ENCODE measurements around the gene TCEAL7. TPM values are rescaled to one million over a fixed set of nuclear protein-coding genes. Genes with fewer than 3 reads are reported as not detected.
"Not testable (repeated sequence)": the region's sequence is repeated elsewhere in the genome, so short reads cannot be mapped to it uniquely, and the experiment has no call there.

The TCEAL7 gene
- total RNA-seq, 2 experiments from 2014 or later, result not detected

DNA sequence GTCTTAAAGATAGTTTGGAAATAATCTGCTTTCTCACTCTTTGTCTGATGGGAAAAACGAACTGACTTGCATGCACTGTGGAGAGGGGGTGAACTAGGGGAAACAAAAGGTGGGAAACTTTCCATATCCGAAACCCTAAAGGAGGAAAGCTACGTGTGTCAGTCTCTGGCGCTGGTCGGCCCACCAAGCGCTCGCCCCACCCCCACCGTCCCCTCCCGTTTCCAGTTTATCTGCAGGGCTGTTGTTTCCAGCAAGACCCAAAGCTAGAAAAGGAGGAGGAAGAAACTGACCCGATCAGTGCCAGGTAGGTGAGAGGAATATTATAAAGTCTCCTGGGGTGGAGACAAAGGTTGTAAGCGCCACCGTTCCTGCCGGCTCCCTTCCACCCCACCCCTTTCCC lies 26.8 kb downstream of the TCEAL7 start:
- no peak for ATAC-seq (ENCODE audit: low read depth)
- peaks cover 5% of the 10 kb centered on the region for H3K27me3 Mint-ChIP-seq
- DNase-seq, result no peak

GRCh38 chrX:103357871-103358270 lies 27.8 kb downstream of the TCEAL7 start:
- Mint-ChIP-seq H3K4me3 (no peak overlapping the region), H3K27ac (no peak overlapping the region), H3K27me3 (peaks cover 5% of the 10 kb centered on the region), H3K9me3 (no peaks in the 10 kb centered on the region), H3K36me3 (no peaks in the 10 kb centered on the region), H3K4me1 (peaks cover 6% of the 10 kb centered on the region)
- POLR2A ChIA-PET, result no interaction called here
- DNase-seq (no peak), ATAC-seq (ENCODE audit: low read depth) (no peak)

More for the DNA sequence above, 26.8 kb downstream of the TCEAL7 start:
- POLR2A ChIA-PET, result no interaction called here
- Mint-ChIP-seq H3K27ac (peak overlapping the region; percentile 73), H3K9me3 (no peaks in the 10 kb centered on the region), H3K36me3 (no peaks in the 10 kb centered on the region), H3K4me1 (peaks cover 6% of the 10 kb centered on the region), H3K4me3 (peak overlapping the region; percentile 84)

GRCh38 chrX:103359605-103360004 lies 29.6 kb downstream of the TCEAL7 start:
- H3K36me3 Mint-ChIP-seq; ATAC-seq (ENCODE audit: low read depth); POLR2A ChIA-PET; H3K27me3 Mint-ChIP-seq; H3K4me1 Mint-ChIP-seq; DNase-seq; H3K27ac Mint-ChIP-seq; H3K9me3 Mint-ChIP-seq; H3K4me3 Mint-ChIP-seq: not testable (repeated sequence)

DNA sequence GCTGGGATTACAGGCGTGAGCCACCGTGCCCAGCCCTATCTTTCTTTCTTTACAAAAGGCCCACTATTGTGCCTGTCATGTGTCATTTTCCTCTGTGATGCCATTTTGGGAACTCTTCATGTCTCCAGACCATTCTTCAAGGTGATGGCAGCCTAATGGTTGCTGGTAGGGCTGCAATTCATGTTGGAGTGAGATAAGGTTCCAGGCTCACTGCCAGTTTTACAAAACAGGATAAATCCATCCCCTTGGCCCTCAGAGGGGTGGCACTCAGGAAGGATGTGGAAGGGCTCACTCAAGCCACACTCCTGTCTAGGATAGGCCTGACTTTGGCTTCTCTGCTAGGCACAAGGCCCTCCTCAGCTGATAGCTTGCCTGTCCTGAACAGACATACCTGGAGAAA lies 30.1 kb downstream of the TCEAL7 start:
- H3K9me3 Mint-ChIP-seq, result no peaks in the 10 kb centered on the region
- peaks cover 6% of the 10 kb centered on the region for H3K4me1 Mint-ChIP-seq
- ATAC-seq (ENCODE audit: low read depth), result no peak
- POLR2A ChIA-PET, result no interaction called here
- H3K36me3 Mint-ChIP-seq, result no peaks in the 10 kb centered on the region
- no peak overlapping the region for H3K27ac Mint-ChIP-seq
- H3K27me3 Mint-ChIP-seq, result peaks cover 5% of the 10 kb centered on the region
- no peak overlapping the region for H3K4me3 Mint-ChIP-seq
- no peak for DNase-seq

DNA sequence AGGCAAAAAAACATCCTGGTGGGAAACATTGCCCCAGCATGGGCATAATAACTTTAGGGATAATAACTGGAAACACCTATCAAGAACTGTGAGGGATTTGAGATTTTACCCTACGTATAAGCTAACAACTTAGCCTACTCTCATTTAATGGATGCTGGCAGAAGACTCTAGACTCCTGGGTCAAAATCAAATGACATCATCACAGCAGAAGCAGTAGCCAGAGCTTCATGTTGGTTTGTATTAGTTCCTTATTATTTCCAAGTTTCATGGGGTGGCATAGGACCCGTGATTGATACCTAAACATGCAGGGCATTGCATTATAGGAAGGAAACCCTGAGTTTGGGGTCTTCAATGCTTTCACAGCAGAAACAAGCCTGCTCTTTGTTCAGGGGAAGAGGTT lies 30.9 kb downstream of the TCEAL7 start:
- no peak overlapping the region for H3K4me3 Mint-ChIP-seq
- H3K36me3 Mint-ChIP-seq, result no peaks in the 10 kb centered on the region
- ATAC-seq (ENCODE audit: low read depth), result no peak
- H3K4me1 Mint-ChIP-seq, result peaks cover 5% of the 10 kb centered on the region
- H3K27me3 Mint-ChIP-seq, result peaks cover 2% of the 10 kb centered on the region
- DNase-seq, result no peak
- no peaks in the 10 kb centered on the region for H3K9me3 Mint-ChIP-seq
- H3K27ac Mint-ChIP-seq, result no peak overlapping the region
- POLR2A ChIA-PET, result no interaction called here

GRCh38 chrX:103361798-103362197 lies 31.8 kb downstream of the TCEAL7 start:
- DNase-seq (no peak), ATAC-seq (ENCODE audit: low read depth) (no peak)
- Mint-ChIP-seq H3K9me3 (no peaks in the 10 kb centered on the region), H3K36me3 (no peaks in the 10 kb centered on the region), H3K4me1 (no peaks in the 10 kb centered on the region), H3K4me3 (no peak overlapping the region), H3K27me3 (peaks cover 2% of the 10 kb centered on the region), H3K27ac (no peak overlapping the region)
- POLR2A ChIA-PET, result interaction anchor here (0.5 kb wide), 1 partner anchor 1954 kb away, joined by 3 read pairs; the partner anchor contains the start of gene GLA

GRCh38 chrX:103362474-103362873 lies 32.4 kb downstream of the TCEAL7 start:
- no peak for ATAC-seq (ENCODE audit: low read depth)
- Mint-ChIP-seq H3K4me1 (no peaks in the 10 kb centered on the region), H3K36me3 (no peaks in the 10 kb centered on the region), H3K27ac (no peak overlapping the region), H3K27me3 (peaks cover 4% of the 10 kb centered on the region), H3K9me3 (no peaks in the 10 kb centered on the region), H3K4me3 (no peak overlapping the region)
- no peak for DNase-seq
- POLR2A ChIA-PET, result interaction anchor here (0.5 kb wide), 1 partner anchor 1955 kb away, joined by 3 read pairs; the partner anchor contains the start of gene GLA

- no peak overlapping the region for H3K27ac Mint-ChIP-seq
- no peak for DNase-seq
- no peak overlapping the region for H3K4me3 Mint-ChIP-seq
- no peaks in the 10 kb centered on the region for H3K9me3 Mint-ChIP-seq
- peaks cover 4% of the 10 kb centered on the region for H3K27me3 Mint-ChIP-seq
- ATAC-seq (ENCODE audit: low read depth), result no peak
- no peaks in the 10 kb centered on the region for H3K4me1 Mint-ChIP-seq
- POLR2A ChIA-PET, result no interaction called here
- no peaks in the 10 kb centered on the region for H3K36me3 Mint-ChIP-seq
Measured at GRCh38 chrX:103363046-103363445, 33.0 kb downstream of the TCEAL7 start.

GRCh38 chrX:103367502-103367901 lies 37.5 kb downstream of the TCEAL7 start:
- Mint-ChIP-seq H3K4me1 (no peaks in the 10 kb centered on the region), H3K27me3 (peaks cover 7% of the 10 kb centered on the region), H3K36me3 (no peaks in the 10 kb centered on the region), H3K9me3 (no peaks in the 10 kb centered on the region), H3K27ac (no peak overlapping the region), H3K4me3 (no peak overlapping the region)
- POLR2A ChIA-PET, result no interaction called here
- DNase-seq (no peak), ATAC-seq (ENCODE audit: low read depth) (no peak)

GRCh38 chrX:103369479-103369878 lies 39.4 kb downstream of the TCEAL7 start:
- DNase-seq, result no peak
- H3K27me3 Mint-ChIP-seq, result peaks cover 7% of the 10 kb centered on the region
- H3K27ac Mint-ChIP-seq, result no peak overlapping the region
- no peak for ATAC-seq (ENCODE audit: low read depth)
- H3K4me1 Mint-ChIP-seq, result no peaks in the 10 kb centered on the region
- H3K9me3 Mint-ChIP-seq, result no peaks in the 10 kb centered on the region
- POLR2A ChIA-PET, result no interaction called here
- no peaks in the 10 kb centered on the region for H3K36me3 Mint-ChIP-seq
- no peak overlapping the region for H3K4me3 Mint-ChIP-seq

DNA sequence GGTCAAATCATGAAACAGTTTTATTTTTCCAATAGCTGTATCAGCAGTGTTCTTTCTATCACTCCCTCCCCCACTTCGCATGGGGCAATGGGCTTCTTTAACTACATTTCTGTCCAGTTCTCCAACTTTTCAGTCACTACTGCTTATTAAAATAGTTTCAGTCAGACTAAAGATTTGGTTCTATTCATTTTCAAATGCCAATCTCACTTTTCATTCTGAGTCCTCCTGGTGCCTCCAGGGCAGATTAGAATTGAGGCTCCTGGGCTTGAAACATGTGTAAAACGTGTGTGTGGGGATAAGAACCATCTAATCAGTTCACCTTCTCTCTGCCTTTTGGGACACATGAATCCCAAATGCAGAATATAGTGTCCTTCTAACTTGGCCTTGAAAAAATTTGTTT lies 42.8 kb downstream of the TCEAL7 start:
- H3K27ac Mint-ChIP-seq, result no peak overlapping the region
- H3K36me3 Mint-ChIP-seq, result no peaks in the 10 kb centered on the region
- H3K4me1 Mint-ChIP-seq, result peaks cover 6% of the 10 kb centered on the region
- H3K4me3 Mint-ChIP-seq, result no peak overlapping the region
- no peaks in the 10 kb centered on the region for H3K9me3 Mint-ChIP-seq
- peaks cover 3% of the 10 kb centered on the region for H3K27me3 Mint-ChIP-seq
- ATAC-seq (ENCODE audit: low read depth) (no peak), DNase-seq (no peak)
- POLR2A ChIA-PET, result no interaction called here

GRCh38 chrX:103373581-103373980 lies 43.5 kb downstream of the TCEAL7 start:
- peaks cover 6% of the 10 kb centered on the region for H3K4me1 Mint-ChIP-seq
- H3K36me3 Mint-ChIP-seq, result no peaks in the 10 kb centered on the region
- H3K27ac Mint-ChIP-seq, result no peak overlapping the region
- H3K9me3 Mint-ChIP-seq, result no peaks in the 10 kb centered on the region
- POLR2A ChIA-PET, result no interaction called here
- DNase-seq, result no peak
- no peak overlapping the region for H3K4me3 Mint-ChIP-seq
- ATAC-seq (ENCODE audit: low read depth), result no peak
- H3K27me3 Mint-ChIP-seq, result peaks cover 1% of the 10 kb centered on the region

- POLR2A ChIA-PET, result no interaction called here
- Mint-ChIP-seq H3K27ac (peak within 1 kb of the TSS; percentile 56), H3K27me3 (no peaks in the 10 kb centered on the region)
Measured at GRCh38 chrX:103376118-103376978, 46.3 kb downstream of the TCEAL7 start, which contains the start of gene BEX3. Gene BEX3 (plus strand): TSS chrX:103376538. CDS start chrX:103377522, 984 bp downstream.

GRCh38 chrX:103376979-103377324 lies 46.9 kb downstream of the TCEAL7 start:
- H3K36me3 Mint-ChIP-seq, result no peaks in the 10 kb centered on the region
- ATAC-seq (ENCODE audit: low read depth) (peak; percentile 38), DNase-seq (peak; percentile 28)
- peak overlapping the region; percentile 30 for H3K27ac Mint-ChIP-seq
- POLR2A ChIA-PET, result no interaction called here
- peaks cover 6% of the 10 kb centered on the region for H3K4me1 Mint-ChIP-seq
- H3K27me3 Mint-ChIP-seq, result no peaks in the 10 kb centered on the region
- no peaks in the 10 kb centered on the region for H3K9me3 Mint-ChIP-seq
- H3K4me3 Mint-ChIP-seq, result peak overlapping the region; percentile 73

More at GRCh38 chrX:103376118-103376978, 46.3 kb downstream of the TCEAL7 start, which contains the start of gene BEX3:
- peak; percentile 81 for ATAC-seq (ENCODE audit: low read depth)
- H3K9me3 Mint-ChIP-seq, result no peaks in the 10 kb centered on the region
- H3K36me3 Mint-ChIP-seq, result no peaks in the 10 kb centered on the region
- DNase-seq, result peak; percentile 48
- peaks cover 6% of the 10 kb centered on the region for H3K4me1 Mint-ChIP-seq
- peak within 1 kb of the TSS; percentile 73 for H3K4me3 Mint-ChIP-seq

Data from activated naive CD8-positive, alpha-beta T cell treated with anti-CD3 and anti-CD28 coated beads, Interleukin-2, amount 10 ng/mL, durations not matched to agents 7 days and 5 days (primary cell).